Measurements from ENCODE around the gene MTHFD1L.

DNA sequence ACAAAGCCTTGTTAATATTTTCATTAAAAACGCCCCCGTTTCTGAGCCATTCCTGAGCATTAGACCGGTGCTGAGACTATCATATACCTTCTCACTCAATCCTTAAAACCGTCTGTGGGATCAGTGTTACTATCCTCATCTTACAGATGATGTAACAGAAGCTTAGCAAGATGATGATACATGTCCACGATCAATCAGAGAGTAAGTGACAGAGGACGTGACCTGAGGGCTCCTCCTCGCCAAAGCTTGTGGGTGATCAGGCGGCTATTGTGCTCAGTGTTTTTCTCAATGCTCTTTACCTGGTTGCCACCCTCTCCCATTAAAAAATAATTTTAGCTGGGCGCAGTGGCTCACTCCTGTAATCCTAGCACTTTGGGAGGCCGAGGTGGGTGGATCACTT, 113.1 kb downstream of the MTHFD1L start:
- TF ChIP-seq, protein P1, sequence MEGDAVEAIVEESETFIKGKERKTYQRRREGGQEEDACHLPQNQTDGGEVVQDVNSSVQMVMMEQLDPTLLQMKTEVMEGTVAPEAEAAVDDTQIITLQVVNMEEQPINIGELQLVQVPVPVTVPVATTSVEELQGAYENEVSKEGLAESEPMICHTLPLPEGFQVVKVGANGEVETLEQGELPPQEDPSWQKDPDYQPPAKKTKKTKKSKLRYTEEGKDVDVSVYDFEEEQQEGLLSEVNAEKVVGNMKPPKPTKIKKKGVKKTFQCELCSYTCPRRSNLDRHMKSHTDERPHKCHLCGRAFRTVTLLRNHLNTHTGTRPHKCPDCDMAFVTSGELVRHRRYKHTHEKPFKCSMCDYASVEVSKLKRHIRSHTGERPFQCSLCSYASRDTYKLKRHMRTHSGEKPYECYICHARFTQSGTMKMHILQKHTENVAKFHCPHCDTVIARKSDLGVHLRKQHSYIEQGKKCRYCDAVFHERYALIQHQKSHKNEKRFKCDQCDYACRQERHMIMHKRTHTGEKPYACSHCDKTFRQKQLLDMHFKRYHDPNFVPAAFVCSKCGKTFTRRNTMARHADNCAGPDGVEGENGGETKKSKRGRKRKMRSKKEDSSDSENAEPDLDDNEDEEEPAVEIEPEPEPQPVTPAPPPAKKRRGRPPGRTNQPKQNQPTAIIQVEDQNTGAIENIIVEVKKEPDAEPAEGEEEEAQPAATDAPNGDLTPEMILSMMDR (IDR thresholded peaks at IDR 0.05; ENCODE audit: low read depth, low read length, poor library complexity, severe bottlenecking): no peak
- TF ChIP-seq EZH2phosphoT487 (IDR thresholded peaks at IDR 0.05; ENCODE audit: borderline replicate concordance, low read length): no peak

All from DOHH2 (cell line).